Psoas muscle (tissue), 8 donors: ENCODE measurements around the gene FER1L5. TPM values are rescaled to one million over a fixed set of nuclear protein-coding genes. Genes with fewer than 3 reads are reported as not detected.

Source experiments
- ATAC-seq, 4 donors: fragments of 200-7000 bp; cut with Tn5 transposase; one replicate each; pipeline ENCODE4 v1.9.1; 2020; ENCODE audit warnings: moderate library complexity in 3 of 4, mild to moderate bottlenecking in 2 of 4
- DNase-seq, 2 donors: peaks; one replicate each; pipeline ENCODE4 v3.0.0-alpha.2; 2020
- H3K27ac ChIP-seq: fragments of 200-600 bp; one replicate; pipeline ENCODE4 v1.8.0; 2022
- H3K27me3 ChIP-seq, 3 donors: fragments of 200-600 bp in 1 of 3; one replicate each; pipeline versions ENCODE4 v1.6.1 to v1.8.0; 2013 to 2022; ENCODE audit warnings: low read length in 2 of 3, mild to moderate bottlenecking in 2 of 3, moderate library complexity in 1 of 3; ENCODE audit not compliant: insufficient read depth in 3 of 3
- H3K36me3 ChIP-seq, 2 donors: fragments of 200-600 bp in 1 of 2; one replicate each; pipeline versions ENCODE4 v1.6.1 to v1.8.0; 2013 to 2022; ENCODE audit warnings: low read depth in 1 of 2, mild to moderate bottlenecking in 1 of 2, moderate library complexity in 1 of 2; ENCODE audit not compliant: insufficient read depth in 1 of 2
- H3K4me1 ChIP-seq: fragments of 200-600 bp; one replicate; pipeline ENCODE4 v1.8.0; 2022
- H3K4me3 ChIP-seq: fragments of 200-600 bp; one replicate; pipeline ENCODE4 v1.8.0; 2022; ENCODE audit warnings: mild to moderate bottlenecking
- H3K9me3 ChIP-seq: fragments of 200-600 bp; one replicate; pipeline ENCODE4 v1.8.0; 2022
- CTCF ChIP-seq: fragments of 200-600 bp; IDR thresholded peaks from one replicate; pipeline ENCODE4 v1.8.0; 2022; ENCODE audit warnings: antibody characterized with exemption
- WGBS, 3 donors: extraction: QIAGEN DNeasy Blood & Tissue Kit; methylation state at CpG; one replicate each; pipeline versions ENCODE4 v1.1.6 to v1.1.7; 2013; 5-methylcytosine and 5-hydroxymethylcytosine counted together
- intact Hi-C, 2 donors: fragments of 100-400 bp; cut with DNase I; formaldehyde crosslinking; loops; one replicate each; pipeline versions ENCODE4 v1.11.0 to v1.14.2; 2022
- polyA plus RNA-seq, 3 donors: library from polyadenylated mRNA; stranded (reverse); fragments of 200-250 nt; gene quantifications; one replicate each; pipeline ENCODE4 v1.2.3, GENCODE V29; 2013
- total RNA-seq, 4 donors: library from RNA; stranded (reverse); fragmentation: NEBNext Ultra II Directional in 2 of 4; extraction: Animal tissue kit (Norgen Biotek cat#: 25700) in 2 of 4; gene quantifications; one replicate each; pipeline versions ENCODE4 v1.2.1 to v1.2.4, GENCODE V29; 2021 to 2023
- donor health status: healthy with polysubstance abuse.
- donor health status: DM: no; HTN: no; CAD: no; lungs with moderate emphysema.
- donor health status: Bipolar disorder and iron deficiency.
- donor health status: healthy.
- donor health status: DM: yes; HTN: yes; CAD: no.
- donor health status: DM: no; HTN: no; CAD: no.
- donor health status: DM: no; HTN: no; CAD: no.
- donor health status: DM: yes; HTN: yes; CAD: no.

The FER1L5 gene
- total and polyA plus RNA-seq, 7 donors, result 0.01 TPM; not detected in 6

DNA sequence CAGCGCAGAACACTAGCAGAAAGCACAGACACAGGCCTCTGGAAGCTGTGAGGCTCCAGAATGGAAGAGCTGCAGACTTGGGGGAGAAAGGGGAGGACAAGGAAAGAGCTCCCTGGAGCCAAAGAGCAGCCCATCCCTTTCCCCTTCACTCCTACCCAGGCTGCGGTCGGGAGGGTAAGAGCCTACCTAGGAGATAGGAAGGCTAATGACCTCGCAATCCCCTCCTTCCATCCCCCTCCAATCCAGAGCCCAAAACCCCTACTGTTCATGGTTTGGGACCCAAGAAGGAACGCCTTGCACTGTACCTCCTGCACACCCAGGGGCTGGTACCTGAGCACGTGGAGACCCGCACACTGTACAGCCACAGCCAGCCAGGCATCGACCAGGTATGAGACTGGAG is 57.5 kb downstream of the FER1L5 start:
- no peak for ATAC-seq
- Histone ChIP-seq H3K27ac (no peak overlapping the region), H3K4me3 (no peak overlapping the region), H3K4me1 (no peaks in the 10 kb centered on the region), H3K36me3 (peaks cover 0 to 39% of the 10 kb centered on the region in 2 donors), H3K27me3 (no peaks in the 10 kb centered on the region), H3K9me3 (no peaks in the 10 kb centered on the region)
- intact Hi-C loops, result no loop called here
- 96% methylated on average over 8 of the region's 8 CpGs for WGBS, 3 donors
- TF ChIP-seq CTCF, result no peak
- no peak for DNase-seq

DNA sequence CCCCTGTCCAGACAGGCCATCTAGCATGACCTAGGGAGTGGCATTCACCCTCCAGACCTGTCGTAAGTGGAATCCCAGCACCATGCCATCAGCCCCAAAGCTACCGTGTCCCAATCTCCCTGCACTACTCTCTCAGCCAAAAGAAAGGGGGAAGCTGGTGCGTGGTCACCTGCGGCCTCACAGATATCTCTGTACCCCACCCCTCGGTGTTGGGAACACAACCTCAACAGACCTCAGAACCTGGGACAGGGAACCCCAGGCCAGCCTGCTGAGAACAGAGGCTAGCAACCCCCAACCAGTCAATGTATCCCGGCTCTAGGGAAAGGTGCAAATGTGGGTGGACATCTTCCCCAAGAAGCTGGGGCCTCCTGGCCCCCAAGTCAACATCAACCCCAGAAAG is 59.1 kb downstream of the FER1L5 start:
- WGBS, 3 donors, result 87 to 91% (median 89%) methylated on average over 6 of the region's 6 CpGs
- Histone ChIP-seq H3K27ac (no peak overlapping the region), H3K9me3 (no peaks in the 10 kb centered on the region), H3K27me3 (no peaks in the 10 kb centered on the region), H3K36me3 (peaks cover 6 to 54% of the 10 kb centered on the region in 2 donors), H3K4me1 (no peaks in the 10 kb centered on the region), H3K4me3 (no peak overlapping the region)
- intact Hi-C loops, result no loop called here
- DNase-seq (no peak), ATAC-seq (no peak)
- no peak for TF ChIP-seq CTCF

DNA sequence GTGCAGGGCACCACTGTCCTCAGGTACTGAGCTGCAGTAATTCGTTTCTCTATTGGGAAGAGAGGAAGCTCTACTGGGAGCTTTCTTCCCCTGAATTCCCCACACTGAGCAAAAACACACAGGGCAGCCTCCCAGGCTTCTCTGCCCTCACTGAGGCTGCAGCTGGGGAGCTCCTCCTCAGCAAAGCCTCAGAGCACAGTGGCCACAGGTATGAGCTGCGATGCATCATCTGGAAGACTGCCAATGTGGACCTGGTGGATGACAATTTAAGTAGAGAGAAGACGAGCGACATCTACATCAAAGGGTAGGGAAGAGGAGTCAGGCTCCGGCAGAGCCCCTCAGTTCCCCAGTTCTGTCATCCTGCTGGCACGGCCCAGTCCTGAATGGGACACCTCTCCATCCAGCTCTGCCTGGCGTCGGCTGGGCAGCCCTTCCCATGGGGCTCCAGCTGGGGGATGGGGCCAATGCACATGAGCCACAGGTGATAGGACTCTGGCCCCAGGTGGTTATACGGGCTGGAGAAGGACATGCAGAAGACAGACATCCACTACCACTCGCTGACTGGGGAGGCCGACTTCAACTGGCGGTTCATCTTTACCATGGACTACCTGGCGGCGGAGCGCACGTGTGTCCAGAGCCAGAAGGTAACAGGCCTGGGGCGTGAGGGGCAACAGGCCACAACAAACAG is 59.7 kb downstream of the FER1L5 start:
- no peaks in the 10 kb centered on the region for H3K9me3 ChIP-seq
- peaks cover 7 to 60% of the 10 kb centered on the region in 2 donors for H3K36me3 ChIP-seq
- 90 to 93% (median 92%) methylated on average over 17 of the region's 17 CpGs for WGBS, 3 donors
- ATAC-seq (no peak), DNase-seq (no peak)
- no peak overlapping the region for H3K4me3 ChIP-seq
- no peak overlapping the region for H3K27ac ChIP-seq
- H3K4me1 ChIP-seq, result no peaks in the 10 kb centered on the region
- intact Hi-C loops, result no loop called here
- TF ChIP-seq CTCF, result no peak
- H3K27me3 ChIP-seq, result no peaks in the 10 kb centered on the region

DNA sequence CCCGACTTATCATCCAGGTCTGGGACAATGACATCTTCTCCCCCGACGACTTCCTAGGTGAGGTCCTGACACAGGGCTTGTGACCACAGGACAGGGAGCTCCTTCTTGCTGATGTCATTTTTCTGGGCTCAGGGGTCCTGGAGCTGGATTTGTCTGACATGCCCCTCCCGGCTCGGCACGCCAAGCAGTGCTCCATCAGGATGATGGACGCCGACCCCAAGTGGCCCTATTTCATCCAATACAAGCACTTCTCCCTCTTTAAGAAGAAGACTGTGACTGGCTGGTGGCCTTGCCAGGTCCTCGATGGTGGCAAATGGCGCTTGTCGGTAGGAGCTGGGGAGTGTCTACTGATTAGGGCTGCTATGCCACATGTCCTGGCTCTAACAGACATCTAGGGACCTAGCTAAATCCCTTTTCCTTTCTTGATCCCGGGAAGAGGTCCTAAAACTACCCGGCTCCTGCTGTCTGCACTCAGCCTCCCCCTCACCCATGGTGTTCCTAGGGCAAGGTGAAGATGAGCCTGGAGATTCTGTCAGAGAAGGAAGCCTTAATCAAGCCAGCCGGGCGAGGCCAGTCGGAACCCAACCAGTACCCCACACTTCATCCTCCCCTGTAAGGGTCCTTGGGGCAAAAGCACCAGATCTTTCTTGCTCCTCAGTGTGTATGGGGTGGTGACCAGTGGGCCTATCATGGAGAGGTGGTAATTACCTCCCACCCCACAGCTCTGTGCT is 60.6 kb downstream of the FER1L5 start:
- Histone ChIP-seq H3K4me1 (no peaks in the 10 kb centered on the region), H3K27ac (no peak overlapping the region), H3K4me3 (no peak overlapping the region), H3K9me3 (no peaks in the 10 kb centered on the region), H3K36me3 (peaks cover 11 to 70% of the 10 kb centered on the region in 2 donors), H3K27me3 (no peaks in the 10 kb centered on the region)
- DNase-seq (no peak), ATAC-seq (no peak)
- 88 to 96% (median 94%) methylated on average over 16 of the region's 16 CpGs for WGBS, 3 donors
- intact Hi-C loops, result no loop called here
- no peak for TF ChIP-seq CTCF
